GM20000 (cell line): ENCODE measurements around the gene STARD9.

ENCODE experiments used
- DNase-seq: peaks from one replicate; pipeline ENCODE4 v3.0.0; 2012; ENCODE audit warnings: low spot score
- TF ChIP-seq, protein P1 (sequence below): IDR thresholded peaks from 2 replicates; pipeline ENCODE4 v1.5.1; 2012; ENCODE audit warnings: mild to moderate bottlenecking, control low read depth; ENCODE audit errors: extremely low read depth, missing control alignments

STARD9 gene

DNA sequence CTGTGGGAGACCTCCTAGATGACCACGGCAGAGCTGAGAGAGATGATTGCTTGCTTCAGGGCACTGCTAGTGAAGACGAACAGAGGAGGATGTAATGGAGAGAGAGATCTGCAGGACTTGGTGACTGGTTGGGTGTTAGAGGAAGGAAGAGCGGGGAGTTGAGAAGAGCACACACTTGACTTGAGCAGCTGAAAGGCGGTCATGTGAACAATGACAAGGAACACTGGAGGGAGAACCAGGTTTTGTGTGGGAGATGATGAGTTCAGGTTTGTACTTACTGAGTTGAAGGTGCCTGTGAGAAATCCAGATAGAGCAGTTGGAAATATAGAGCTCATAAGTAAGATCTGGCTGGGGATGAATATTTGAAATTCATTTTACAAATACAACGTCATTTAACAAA is 121.2 kb downstream of the STARD9 start:
- no peak for DNase-seq
- TF ChIP-seq, protein P1, sequence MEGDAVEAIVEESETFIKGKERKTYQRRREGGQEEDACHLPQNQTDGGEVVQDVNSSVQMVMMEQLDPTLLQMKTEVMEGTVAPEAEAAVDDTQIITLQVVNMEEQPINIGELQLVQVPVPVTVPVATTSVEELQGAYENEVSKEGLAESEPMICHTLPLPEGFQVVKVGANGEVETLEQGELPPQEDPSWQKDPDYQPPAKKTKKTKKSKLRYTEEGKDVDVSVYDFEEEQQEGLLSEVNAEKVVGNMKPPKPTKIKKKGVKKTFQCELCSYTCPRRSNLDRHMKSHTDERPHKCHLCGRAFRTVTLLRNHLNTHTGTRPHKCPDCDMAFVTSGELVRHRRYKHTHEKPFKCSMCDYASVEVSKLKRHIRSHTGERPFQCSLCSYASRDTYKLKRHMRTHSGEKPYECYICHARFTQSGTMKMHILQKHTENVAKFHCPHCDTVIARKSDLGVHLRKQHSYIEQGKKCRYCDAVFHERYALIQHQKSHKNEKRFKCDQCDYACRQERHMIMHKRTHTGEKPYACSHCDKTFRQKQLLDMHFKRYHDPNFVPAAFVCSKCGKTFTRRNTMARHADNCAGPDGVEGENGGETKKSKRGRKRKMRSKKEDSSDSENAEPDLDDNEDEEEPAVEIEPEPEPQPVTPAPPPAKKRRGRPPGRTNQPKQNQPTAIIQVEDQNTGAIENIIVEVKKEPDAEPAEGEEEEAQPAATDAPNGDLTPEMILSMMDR, result no peak

DNA sequence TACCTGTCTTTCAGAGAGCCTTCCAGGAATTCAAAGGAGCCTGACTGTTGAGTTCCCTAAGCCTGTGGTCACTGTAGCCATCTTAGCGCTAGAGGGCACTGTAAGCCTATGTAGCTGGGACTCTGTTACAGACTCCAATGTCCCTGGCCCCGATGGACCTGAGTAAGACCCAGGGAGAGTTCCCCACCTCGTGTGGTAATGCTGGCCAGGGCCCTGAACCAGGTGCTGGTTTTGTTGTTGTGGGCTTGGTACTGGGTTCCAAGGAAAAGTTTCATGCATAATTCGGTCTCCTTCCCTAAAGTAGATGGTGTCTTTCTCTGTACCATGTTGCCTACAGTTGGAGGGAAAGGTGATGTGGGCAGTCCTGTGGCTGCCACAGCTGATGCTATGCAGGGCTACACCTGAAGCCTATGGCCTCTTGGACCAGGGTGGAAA is 129.1 kb downstream of the STARD9 start:
- TF ChIP-seq, protein P1, result peak; percentile 53
- DNase-seq, result peak; percentile 64

DNA sequence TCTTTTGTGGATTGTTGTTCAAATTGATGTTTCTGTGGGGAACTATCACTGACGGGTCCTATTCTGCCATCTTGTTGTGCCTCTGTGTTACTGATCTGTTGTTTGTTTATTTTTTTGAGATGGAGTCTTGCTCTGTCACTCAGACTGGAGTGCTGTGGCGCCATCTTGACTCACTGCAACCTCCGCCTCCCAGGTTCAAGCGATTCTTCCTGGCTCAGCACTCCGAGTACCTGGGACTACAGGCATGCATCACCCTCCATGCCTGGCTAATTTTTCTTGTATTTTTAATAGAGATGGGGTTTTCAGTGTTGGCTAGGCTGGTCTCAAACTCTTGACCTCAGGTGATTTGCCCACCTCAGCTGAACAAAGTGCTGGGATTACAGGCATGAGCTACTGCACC is 129.9 kb downstream of the STARD9 start:
- TF ChIP-seq, protein P1, result no peak
- DNase-seq, result no peak

DNA sequence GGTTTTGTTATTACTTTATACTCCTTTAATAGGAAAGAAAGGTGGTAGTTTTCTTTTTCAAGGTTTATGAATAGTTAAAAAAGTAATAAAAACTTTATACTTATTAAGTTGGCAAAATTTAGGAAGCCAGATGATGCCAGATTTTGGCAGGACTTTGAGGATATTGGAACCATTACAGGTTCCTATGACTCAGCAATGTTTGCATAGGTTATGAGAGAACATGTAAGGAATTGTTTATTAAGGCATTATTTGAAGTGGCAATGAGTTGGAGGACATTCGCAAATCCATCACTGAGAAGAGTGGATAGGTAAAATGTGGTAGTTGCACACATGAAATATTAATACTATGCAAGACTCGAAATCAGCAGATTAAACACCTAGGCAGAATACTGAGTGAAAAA is 131.7 kb downstream of the STARD9 start:
- TF ChIP-seq, protein P1, result no peak
- no peak for DNase-seq

DNA sequence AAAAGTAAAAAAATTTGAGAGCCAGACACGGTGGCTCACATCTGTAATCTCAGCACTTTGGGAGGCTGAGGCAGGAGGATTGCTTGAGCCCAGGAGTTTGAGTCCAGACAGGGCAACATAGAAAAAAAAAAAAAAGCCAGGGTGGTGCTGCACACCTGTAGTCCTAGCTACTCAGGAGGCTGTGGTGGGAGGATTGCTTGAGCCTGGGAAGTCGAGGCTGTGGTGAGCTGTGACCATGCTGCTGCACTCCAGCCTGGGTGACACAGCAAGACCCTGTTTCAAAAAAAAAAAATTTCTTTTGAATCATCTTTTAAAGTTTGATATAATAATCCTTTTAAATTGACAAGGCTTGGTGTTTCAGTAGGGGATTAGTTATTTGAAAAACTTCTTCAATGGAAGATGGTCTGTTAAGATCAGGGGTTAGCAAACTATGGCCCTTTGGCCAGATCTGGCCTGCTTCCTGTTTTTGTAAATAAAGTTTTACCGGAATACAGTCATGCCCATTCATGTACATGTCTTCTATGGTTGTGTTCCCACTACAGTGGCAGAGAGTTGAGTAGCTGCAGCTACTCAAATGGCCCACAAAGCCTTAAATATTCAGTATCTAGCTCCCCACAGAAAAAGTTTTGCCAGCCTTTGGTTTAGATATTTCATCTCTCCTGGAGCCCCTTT is 132.6 kb downstream of the STARD9 start:
- TF ChIP-seq, protein P1, result no peak
- no peak for DNase-seq

DNA sequence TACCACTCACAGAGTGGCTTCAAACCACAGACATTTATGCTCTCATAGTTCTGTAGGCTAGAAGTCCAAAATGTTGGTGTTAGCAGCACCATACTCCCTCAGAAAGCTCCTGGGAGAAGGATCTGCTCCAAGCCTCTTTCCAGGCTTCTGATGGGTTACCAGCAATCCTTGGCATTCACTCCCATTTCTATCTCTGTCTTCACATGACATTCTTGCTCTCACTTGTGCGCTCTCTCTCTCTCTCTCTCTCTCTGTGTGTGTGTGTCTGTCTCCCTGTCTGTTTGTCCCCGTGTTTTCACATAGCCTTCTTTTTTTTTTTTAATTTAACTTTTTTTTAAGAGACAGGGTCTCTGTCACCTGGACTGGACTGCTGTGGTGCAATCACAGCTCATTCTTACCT is 135.3 kb downstream of the STARD9 start:
- TF ChIP-seq, protein P1, result no peak
- no peak for DNase-seq

DNA sequence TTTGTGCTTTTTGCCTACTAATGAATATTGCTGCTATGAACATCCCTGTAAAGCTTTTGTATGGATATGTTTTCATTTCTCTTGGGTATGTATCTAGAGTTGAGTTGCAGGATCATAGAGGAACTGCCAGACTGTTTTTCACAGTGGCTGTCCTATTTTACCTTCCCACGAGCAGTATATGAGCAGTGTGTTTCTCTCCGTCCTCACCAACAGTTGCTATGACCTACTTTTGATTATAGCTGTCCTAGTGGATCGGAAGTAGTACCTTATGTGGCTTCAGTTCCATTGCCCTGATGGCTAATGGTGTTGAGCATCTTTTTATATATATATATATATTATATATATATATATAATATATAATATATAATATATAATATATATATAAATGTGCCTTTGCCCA is 136.3 kb downstream of the STARD9 start:
- no peak for DNase-seq
- TF ChIP-seq, protein P1, result no peak
